ENCODE data around the gene ZC3H15. TPM values are rescaled to one million over a fixed set of nuclear protein-coding genes. Genes with fewer than 3 reads are reported as not detected.

ZC3H15 gene
- polyA plus RNA-seq, 2 of the 4 experiments (the other 2 are of a cell fraction): 99.2 to 191 TPM

- WGBS (ENCODE audit: missing lambda C conversion rate): 61% methylated on average over 3 of the region's 3 CpGs
- no peak for DNase-seq (ENCODE audit: low read depth in 1 of 2, low spot score in 1 of 2)
- no peaks in the 10 kb centered on the region for H3K9me3 ChIP-seq
- ChIA-PET POLR2A (no interaction called here), CTCF (no interaction called here)
- H3K4me1 ChIP-seq: no peaks in the 10 kb centered on the region
- TF ChIP-seq CHD2 (IDR thresholded peaks at IDR 0.05; ENCODE audit: low read length, partially characterized antibody) (no peak), EHMT2 (IDR thresholded peaks at IDR 0.05; ENCODE audit: low read depth) (no peak), GATA3 (IDR thresholded peaks at IDR 0.05; ENCODE audit: borderline replicate concordance) (no peak), CBX8 (IDR thresholded peaks at IDR 0.05) (no peak), ZNF302 (CRISPR knock-in tag; IDR thresholded peaks at IDR 0.05) (no peak), RARB (CRISPR knock-in tag; IDR thresholded peaks at IDR 0.05) (no peak), FOXS1 (CRISPR knock-in tag; IDR thresholded peaks at IDR 0.05) (no peak), HOXB5 (CRISPR knock-in tag; IDR thresholded peaks at IDR 0.05) (no peak), MAZ (IDR thresholded peaks at IDR 0.05; ENCODE audit: borderline replicate concordance, low read depth, low read length) (no peak), MAFK (IDR thresholded peaks at IDR 0.05; ENCODE audit: partially characterized antibody) (no peak), PHF8 (IDR thresholded peaks at IDR 0.05; ENCODE audit: borderline replicate concordance, low read depth) (no peak), CHD4 (IDR thresholded peaks at IDR 0.05; ENCODE audit: borderline replicate concordance) (no peak), EP300 (IDR thresholded peaks at IDR 0.05) (no peak), SMC3 (IDR thresholded peaks at IDR 0.05) (no peak), HMGXB4 (CRISPR knock-in tag; IDR thresholded peaks at IDR 0.05; ENCODE audit: borderline replicate concordance) (no peak), HOXA7 (CRISPR knock-in tag; IDR thresholded peaks at IDR 0.05) (no peak)
- no peak overlapping the region for H3K27ac ChIP-seq
- no peak for FAIRE-seq
- no peak for ATAC-seq
- H3K4me2 ChIP-seq: no peak overlapping the region
- no peak overlapping the region for H3K4me3 ChIP-seq
Measured at GRCh38 chr2:186477790-186478189, 8.3 kb upstream of the ZC3H15 start.

DNA sequence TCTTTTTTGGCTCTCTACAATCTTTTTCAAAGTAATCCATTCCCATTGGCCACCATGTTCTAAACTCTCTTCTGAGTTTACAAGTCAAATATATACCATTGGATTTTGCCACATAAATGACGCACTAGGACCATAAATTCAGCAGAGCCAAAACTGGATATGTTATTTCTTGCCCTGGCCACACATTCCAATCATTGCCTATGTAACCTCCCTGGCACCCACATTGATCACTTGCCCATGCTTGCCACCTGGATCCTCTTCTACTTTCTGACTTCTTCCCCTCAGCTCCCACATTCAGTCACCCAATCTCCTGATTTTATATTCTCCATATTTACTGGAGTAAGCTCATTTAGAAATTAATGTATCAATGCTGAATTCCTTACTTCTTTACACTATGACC is 5.1 kb upstream of the ZC3H15 start:
- DNase-seq (ENCODE audit: low read depth in 1 of 2, low spot score in 1 of 2) (no peak), ATAC-seq (no peak), FAIRE-seq (no peak)
- CTCF ChIA-PET: interaction anchor here (0.7 kb wide), 1 partner anchor 89 kb away, joined by 3 read pairs; no protein-coding TSS in a partner anchor
- no peaks in the 10 kb centered on the region for H3K9me3 ChIP-seq
- no peak overlapping the region for H3K4me3 ChIP-seq
- WGBS (ENCODE audit: missing lambda C conversion rate): 97% methylated on average over 1 of the region's 1 CpG
- TF ChIP-seq CHD2 (IDR thresholded peaks at IDR 0.05; ENCODE audit: low read length, partially characterized antibody): no peak
- no peak overlapping the region for H3K27ac ChIP-seq
- POLR2A ChIA-PET: no interaction called here
- no peak overlapping the region for H3K4me2 ChIP-seq
- H3K4me1 ChIP-seq: peaks cover 9% of the 10 kb centered on the region

DNA sequence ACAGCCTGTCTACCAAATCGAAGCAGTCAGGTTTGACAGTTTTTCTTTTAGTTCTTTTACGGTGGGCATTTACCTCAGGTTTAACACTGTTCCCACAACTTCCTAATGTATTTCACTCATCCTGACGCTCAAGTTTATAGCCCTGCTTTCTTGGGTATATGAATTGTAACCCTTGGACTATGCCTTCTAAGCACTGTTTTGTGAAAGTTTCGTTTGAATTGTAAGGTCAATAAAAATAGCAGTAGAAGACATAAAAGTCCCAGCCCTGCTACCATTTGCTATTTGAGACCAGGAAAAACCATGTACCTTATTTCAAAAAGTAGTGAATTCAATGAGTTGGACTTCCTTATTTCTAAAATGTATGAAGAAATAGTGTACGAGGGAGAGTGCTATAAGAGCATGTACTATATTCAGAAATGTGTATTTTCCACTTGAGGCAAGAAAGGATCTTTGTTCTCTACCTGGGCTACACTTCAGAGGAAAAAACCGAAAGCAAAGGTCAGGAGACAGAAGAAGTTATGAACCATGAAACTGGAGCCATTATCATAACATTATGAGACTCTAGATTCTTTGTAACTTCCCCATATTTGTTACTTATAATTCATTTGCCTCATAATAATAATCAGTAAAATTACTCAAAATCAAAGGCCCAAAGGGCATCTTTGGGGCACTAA is 1.9 kb upstream of the ZC3H15 start:
- CTCF ChIA-PET: no interaction called here

More for the DNA sequence above, 1.9 kb upstream of the ZC3H15 start:
- Histone ChIP-seq H3K4me3 (no peak overlapping the region), H3K4me1 (peaks cover 25% of the 10 kb centered on the region), H3K9me3 (no peaks in the 10 kb centered on the region), H3K4me2 (peak overlapping the region; percentile 93), H3K27ac (no peak overlapping the region)
- FAIRE-seq: no peak
- TF ChIP-seq POLR2AphosphoS2 (conservative IDR thresholded peaks at IDR 0.05; ENCODE audit: low read length): no peak
- TF ChIP-seq, protein P1, sequence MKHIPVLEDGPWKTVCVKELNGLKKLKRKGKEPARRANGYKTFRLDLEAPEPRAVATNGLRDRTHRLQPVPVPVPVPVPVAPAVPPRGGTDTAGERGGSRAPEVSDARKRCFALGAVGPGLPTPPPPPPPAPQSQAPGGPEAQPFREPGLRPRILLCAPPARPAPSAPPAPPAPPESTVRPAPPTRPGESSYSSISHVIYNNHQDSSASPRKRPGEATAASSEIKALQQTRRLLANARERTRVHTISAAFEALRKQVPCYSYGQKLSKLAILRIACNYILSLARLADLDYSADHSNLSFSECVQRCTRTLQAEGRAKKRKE (CRISPR knock-in tag; IDR thresholded peaks at IDR 0.05; ENCODE audit: low read depth): no peak
- TF ChIP-seq ELK1 (IDR thresholded peaks at IDR 0.05; ENCODE audit: low read depth, low read length): no peak
- TF ChIP-seq ZSCAN20 (CRISPR knock-in tag; IDR thresholded peaks at IDR 0.05): no peak
- TF ChIP-seq MAFK (IDR thresholded peaks at IDR 0.05; ENCODE audit: partially characterized antibody): no peak
- no peak for TF ChIP-seq CHD2 (IDR thresholded peaks at IDR 0.05; ENCODE audit: low read length, partially characterized antibody)
- 75% methylated on average over 6 of the region's 6 CpGs for WGBS (ENCODE audit: missing lambda C conversion rate)
- ATAC-seq: no peak
- POLR2A ChIA-PET: no interaction called here
- DNase-seq (ENCODE audit: low read depth in 1 of 2, low spot score in 1 of 2): no peak

Data from A549 (cell line).